ENCODE measurements around the gene NIT1. TPM values are rescaled to one million over a fixed set of nuclear protein-coding genes. Genes with fewer than 3 reads are reported as not detected.

NIT1 gene
- total RNA-seq = 53.5 and 56.1 TPM in 2 replicates
- 45.5 TPM for total RNA-seq (2013)
- 45.3 and 61.0 TPM in 2 replicates for polyA plus RNA-seq
- 25.0 and 43.7 TPM in 2 replicates for polyA minus RNA-seq

- WGBS (ENCODE audit: insufficient coverage) = under 1% methylated on average over 57 of the region's 58 CpGs
- Histone ChIP-seq H3K36me3 (replicated peaks in 1 of 2; ENCODE audit: control extremely low read depth in 1 of 2, control insufficient read depth in 1 of 2, extremely low read depth in 1 of 2, insufficient read depth in 2 of 2, low read length in 1 of 2) (peaks cover 5 to 29% of the 10 kb centered on the region in 2 experiments), H3K27me3 (replicated peaks in 1 of 4; ENCODE audit: control extremely low read depth in 1 of 4, control insufficient read depth in 3 of 4, insufficient read depth in 4 of 4, low read length in 3 of 4) (no peaks in the 10 kb centered on the region), H3K4me2 (replicated peaks; ENCODE audit: low read depth, low read length, poor library complexity, severe bottlenecking) (peak within 1 kb of the TSS; percentile 81), H3K4me3 (ENCODE audit: control extremely low read depth in 1 of 5, extremely low read depth in 1 of 5, insufficient read depth in 1 of 5, low read depth in 2 of 5, low read length in 4 of 5) (peak within 1 kb of the TSS; percentile 71 to 98 (median 97)), H3K79me2 (ENCODE audit: control insufficient read depth, insufficient read depth, low read length) (peaks cover 78% of the 10 kb centered on the region), H3K9ac (ENCODE audit: low read length) (peak within 1 kb of the TSS; percentile 89), H2AFZ (ENCODE audit: insufficient read depth, low read depth, low read length, poor library complexity, severe bottlenecking) (peak within 1 kb of the TSS; percentile 89), H3K4me1 (ENCODE audit: control insufficient read depth in 2 of 2, insufficient read depth in 2 of 2, low read length in 2 of 2) (peaks cover 45 to 54% of the 10 kb centered on the region in 2 donors), H4K20me1 (ENCODE audit: control insufficient read depth, insufficient read depth, low read length, poor library complexity, severe bottlenecking) (peaks cover 12% of the 10 kb centered on the region), H3K27ac (ENCODE audit: low read length in 2 of 2) (peak within 1 kb of the TSS; percentile 86 to 89), H3K9me3 (ENCODE audit: control extremely low read depth in 1 of 3, control insufficient read depth in 2 of 3, insufficient read depth in 1 of 3, low read length in 2 of 3) (no peaks in the 10 kb centered on the region)
- ATAC-seq (ENCODE audit: low read depth) (peak; percentile 84), DNase-seq (peak; percentile 90)
- intact Hi-C loops (cut with micrococcal nuclease) = loop anchor here (1.0 to 2.0 kb wide), 5 partner anchors 14 to 73 kb away; partner anchors contain the start of genes DEDD, KLHDC9, PPOX and UFC1
- H3K27ac Mint-ChIP-seq = peak within 1 kb of the TSS; percentile 94
- H3K27me3 Mint-ChIP-seq = no peaks in the 10 kb centered on the region
- peak within 1 kb of the TSS; percentile 97 for H3K4me3 Mint-ChIP-seq
- CTCF ChIA-PET = interaction anchor here (0.9 to 2.6 kb wide), 7 partner anchors 13 to 121 kb away, joined by 3 to 13 read pairs (median 5); partner anchors contain the start of genes DEDD, KLHDC9 and PPOX
- TF ChIP-seq CTCF (IDR thresholded peaks at IDR 0.05) = no peak
- POLR2A ChIA-PET = interaction anchor here (1.0 to 1.4 kb wide), 7 partner anchors 13 to 97 kb away, joined by 3 to 12 read pairs (median 7); partner anchors contain the start of genes DEDD, F11R, KLHDC9 and TSTD1
- peaks cover 78% of the 10 kb centered on the region for H3K4me1 Mint-ChIP-seq
- H3K9me3 Mint-ChIP-seq (ENCODE audit: insufficient read depth) = no peaks in the 10 kb centered on the region
Measured at GRCh38 chr1:161117759-161118581, at the start of gene NIT1, which contains the start of gene PFDN2. TSS of gene NIT1 (plus strand) at chr1:161118105. CDS start at chr1:161118177, 72 bp downstream. TSS of gene PFDN2 (minus strand) at chr1:161118037. CDS start at chr1:161118026, 11 bp downstream.
